GM12878 (cell line): Measurements from ENCODE around the gene CD34. TPM values are rescaled to one million over a fixed set of nuclear protein-coding genes. Genes with fewer than 3 reads are reported as not detected.

ENCODE experiments used
- CREB1 ChIP-seq: IDR thresholded peaks from 2 replicates; pipeline ENCODE4 v1.6.1; 2012; ENCODE audit warnings: low read depth, mild to moderate bottlenecking, inconsistent platforms
- EGR1 ChIP-seq, 2 experiments: IDR thresholded peaks; 1 replicate in 1 of 2; 2 replicates in 1 of 2; pipeline ENCODE4 v1.6.1; 2011 to 2012; ENCODE audit warnings: low read depth in 2 of 2, low read length in 2 of 2, borderline replicate concordance in 1 of 2, mild to moderate bottlenecking in 1 of 2, moderate library complexity in 1 of 2
- FOS ChIP-seq: IDR thresholded peaks from 3 replicates; pipeline ENCODE4 v1.6.1; 2011; ENCODE audit warnings: borderline replicate concordance; ENCODE audit not compliant: insufficient read length; ENCODE audit errors: extremely low read depth
- IKZF1 ChIP-seq: fragments of 450-650 bp; conservative IDR thresholded peaks from 2 replicates; pipeline ENCODE4 v1.6.1; 2017; ENCODE audit warnings: antibody characterized with exemption, mild to moderate bottlenecking
- LARP7 ChIP-seq: fragments of 450-650 bp; IDR thresholded peaks from 2 replicates; pipeline ENCODE4 v1.6.1; 2017; ENCODE audit warnings: mild to moderate bottlenecking
- PML ChIP-seq: IDR thresholded peaks from 2 replicates; pipeline ENCODE4 v1.6.1; 2012; ENCODE audit warnings: low read length, inconsistent platforms
- SPI1 ChIP-seq: IDR thresholded peaks from 2 replicates; pipeline ENCODE4 v1.6.1; 2011; ENCODE audit warnings: low read depth, mild to moderate bottlenecking, low read length, moderate library complexity, borderline replicate concordance; ENCODE audit not compliant: insufficient read depth
- STAT3 ChIP-seq: IDR thresholded peaks from 2 replicates; pipeline ENCODE4 v1.6.1; 2011; ENCODE audit warnings: low read depth, low read length, improper control_type of control experiment
- ZNF274 ChIP-seq: IDR thresholded peaks from one replicate; pipeline ENCODE4 v1.8.0; 2011; ENCODE audit not compliant: insufficient read length, insufficient read depth
- polyA plus RNA-seq, 11 experiments: library from polyadenylated mRNA; depleted of rRNA in 4 of 11; unstranded in 6 of 11; stranded (reverse) in 5 of 11; fragments of >200 nt; fragmentation: Nextera tagmentation in 4 of 11; fragmentation: Illumina TruSeq in 1 of 11; extraction: Ambion mirVana in 4 of 11; extraction: Trizol in 1 of 11; gene quantifications; 1 replicate in 1 of 11; 2 replicates in 10 of 11; pipeline versions ENCODE4 v1.2.1 to v1.2.3, GENCODE V29; 2011 to 2016; ENCODE audit warnings: inconsistent platforms in 2 of 11, missing spikeins in 2 of 11, low read depth in 1 of 11
- total RNA-seq, 4 experiments: library from RNA; depleted of rRNA in 3 of 4; stranded (reverse); fragments of >200 nt in 3 of 4; fragmentation: Illumina TruSeq in 1 of 4; extraction: Trizol in 1 of 4; gene quantifications; 2 replicates each; pipeline versions ENCODE4 v1.2.1 to v1.2.3, GENCODE V29; 2013 to 2021
- TF ChIP-seq, protein P1 (sequence below): fragments of 450-650 bp; formaldehyde crosslinking; IDR thresholded peaks from 2 replicates; pipeline ENCODE4 v1.4.0; 2020; ENCODE audit warnings: mild to moderate bottlenecking, moderate library complexity
- TF ChIP-seq, protein P2 (sequence below): fragments of 450-650 bp; IDR thresholded peaks from 2 replicates; pipeline ENCODE4 v1.6.1; 2017; ENCODE audit warnings: mild to moderate bottlenecking, low read depth, inconsistent platforms; ENCODE audit not compliant: poor library complexity, severe bottlenecking
- TF ChIP-seq, protein P3 (sequence below): fragments of 450-650 bp; IDR thresholded peaks from 2 replicates; pipeline ENCODE4 v1.6.1; 2017; ENCODE audit warnings: antibody characterized with exemption, mild to moderate bottlenecking, moderate library complexity
- TF ChIP-seq, protein P4 (sequence below): IDR thresholded peaks from 2 replicates; pipeline ENCODE4 v1.6.1; 2011; ENCODE audit warnings: borderline replicate concordance, low read depth, mild to moderate bottlenecking, moderate library complexity, low read length; ENCODE audit not compliant: insufficient read depth, poor library complexity, severe bottlenecking
- TF ChIP-seq, protein P5 (sequence below): fragments of 450-650 bp; IDR thresholded peaks from 2 replicates; pipeline ENCODE4 v1.6.1; 2018; ENCODE audit warnings: borderline replicate concordance, mild to moderate bottlenecking; ENCODE audit not compliant: partially characterized antibody

Gene CD34
- total and polyA plus RNA-seq, 10 of the 15 experiments (the other 5 are each of a cell fraction or from before 2014, with no cell fraction given), result under 0.01 to 0.08 (median 0.02) TPM; not detected in 6

DNA sequence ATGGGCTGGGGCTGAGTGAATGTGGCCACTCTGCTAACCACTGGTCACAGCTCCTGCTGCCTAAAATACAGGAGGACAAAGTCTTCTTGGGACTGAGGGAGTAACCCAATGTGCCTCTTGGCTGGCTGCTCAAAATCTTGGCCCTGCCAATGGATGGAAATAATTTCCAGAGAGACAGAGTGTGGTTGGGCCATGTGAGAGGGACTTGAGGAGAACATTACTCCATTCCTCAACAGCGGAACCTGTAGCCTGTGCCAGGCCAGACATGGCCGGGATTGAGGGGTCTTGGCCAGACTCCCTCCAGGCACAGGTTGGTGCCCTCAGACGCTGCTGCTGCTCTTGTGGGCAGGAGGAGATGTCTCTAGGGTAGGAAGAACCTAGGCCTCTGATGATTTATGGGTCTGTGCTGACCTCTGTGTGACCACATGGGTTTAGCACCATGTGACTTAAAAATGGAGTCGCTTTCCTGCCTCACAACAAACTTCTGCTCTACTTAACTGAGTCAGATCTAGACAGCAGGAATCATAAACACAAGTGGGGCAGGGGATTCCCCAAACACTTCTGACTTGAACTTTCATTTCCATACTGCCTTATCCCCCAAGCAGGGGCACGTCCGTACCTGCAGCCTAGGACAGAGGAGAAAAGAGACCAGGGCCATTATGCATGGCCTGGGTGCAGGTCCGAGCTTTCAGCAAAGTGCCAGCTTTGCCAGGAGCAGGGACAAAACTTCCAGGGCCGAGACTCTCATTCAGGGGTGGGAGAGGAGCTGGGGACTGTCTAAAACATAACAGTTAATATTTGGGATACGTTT, 79.2 kb downstream of the CD34 start (continued):
- TF ChIP-seq EGR1 (IDR thresholded peaks at IDR 0.05; ENCODE audit: borderline replicate concordance in 1 of 2, low read depth in 2 of 2, low read length in 2 of 2) (no peak), STAT3 (peak; percentile 76; the same call in 1 of the 2 replicates), FOS (no peak), ZNF274 (no peak), CREB1 (0 out of 2 replicates have a peak, but pooled peaks have one; percentile 47), LARP7 (peak; percentile 46; the same call in 1 of the 2 replicates), IKZF1 (peak; percentile 87), PML (peak; percentile 67), SPI1 (peak; percentile 13; the same call in 1 of the 2 replicates)
- TF ChIP-seq, protein P1, sequence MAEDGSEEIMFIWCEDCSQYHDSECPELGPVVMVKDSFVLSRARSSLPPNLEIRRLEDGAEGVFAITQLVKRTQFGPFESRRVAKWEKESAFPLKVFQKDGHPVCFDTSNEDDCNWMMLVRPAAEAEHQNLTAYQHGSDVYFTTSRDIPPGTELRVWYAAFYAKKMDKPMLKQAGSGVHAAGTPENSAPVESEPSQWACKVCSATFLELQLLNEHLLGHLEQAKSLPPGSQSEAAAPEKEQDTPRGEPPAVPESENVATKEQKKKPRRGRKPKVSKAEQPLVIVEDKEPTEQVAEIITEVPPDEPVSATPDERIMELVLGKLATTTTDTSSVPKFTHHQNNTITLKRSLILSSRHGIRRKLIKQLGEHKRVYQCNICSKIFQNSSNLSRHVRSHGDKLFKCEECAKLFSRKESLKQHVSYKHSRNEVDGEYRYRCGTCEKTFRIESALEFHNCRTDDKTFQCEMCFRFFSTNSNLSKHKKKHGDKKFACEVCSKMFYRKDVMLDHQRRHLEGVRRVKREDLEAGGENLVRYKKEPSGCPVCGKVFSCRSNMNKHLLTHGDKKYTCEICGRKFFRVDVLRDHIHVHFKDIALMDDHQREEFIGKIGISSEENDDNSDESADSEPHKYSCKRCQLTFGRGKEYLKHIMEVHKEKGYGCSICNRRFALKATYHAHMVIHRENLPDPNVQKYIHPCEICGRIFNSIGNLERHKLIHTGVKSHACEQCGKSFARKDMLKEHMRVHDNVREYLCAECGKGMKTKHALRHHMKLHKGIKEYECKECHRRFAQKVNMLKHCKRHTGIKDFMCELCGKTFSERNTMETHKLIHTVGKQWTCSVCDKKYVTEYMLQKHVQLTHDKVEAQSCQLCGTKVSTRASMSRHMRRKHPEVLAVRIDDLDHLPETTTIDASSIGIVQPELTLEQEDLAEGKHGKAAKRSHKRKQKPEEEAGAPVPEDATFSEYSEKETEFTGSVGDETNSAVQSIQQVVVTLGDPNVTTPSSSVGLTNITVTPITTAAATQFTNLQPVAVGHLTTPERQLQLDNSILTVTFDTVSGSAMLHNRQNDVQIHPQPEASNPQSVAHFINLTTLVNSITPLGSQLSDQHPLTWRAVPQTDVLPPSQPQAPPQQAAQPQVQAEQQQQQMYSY, result no peak
- TF ChIP-seq, protein P2, sequence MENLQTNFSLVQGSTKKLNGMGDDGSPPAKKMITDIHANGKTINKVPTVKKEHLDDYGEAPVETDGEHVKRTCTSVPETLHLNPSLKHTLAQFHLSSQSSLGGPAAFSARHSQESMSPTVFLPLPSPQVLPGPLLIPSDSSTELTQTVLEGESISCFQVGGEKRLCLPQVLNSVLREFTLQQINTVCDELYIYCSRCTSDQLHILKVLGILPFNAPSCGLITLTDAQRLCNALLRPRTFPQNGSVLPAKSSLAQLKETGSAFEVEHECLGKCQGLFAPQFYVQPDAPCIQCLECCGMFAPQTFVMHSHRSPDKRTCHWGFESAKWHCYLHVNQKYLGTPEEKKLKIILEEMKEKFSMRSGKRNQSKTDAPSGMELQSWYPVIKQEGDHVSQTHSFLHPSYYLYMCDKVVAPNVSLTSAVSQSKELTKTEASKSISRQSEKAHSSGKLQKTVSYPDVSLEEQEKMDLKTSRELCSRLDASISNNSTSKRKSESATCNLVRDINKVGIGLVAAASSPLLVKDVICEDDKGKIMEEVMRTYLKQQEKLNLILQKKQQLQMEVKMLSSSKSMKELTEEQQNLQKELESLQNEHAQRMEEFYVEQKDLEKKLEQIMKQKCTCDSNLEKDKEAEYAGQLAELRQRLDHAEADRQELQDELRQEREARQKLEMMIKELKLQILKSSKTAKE, result peak; percentile 80
- TF ChIP-seq, protein P3, sequence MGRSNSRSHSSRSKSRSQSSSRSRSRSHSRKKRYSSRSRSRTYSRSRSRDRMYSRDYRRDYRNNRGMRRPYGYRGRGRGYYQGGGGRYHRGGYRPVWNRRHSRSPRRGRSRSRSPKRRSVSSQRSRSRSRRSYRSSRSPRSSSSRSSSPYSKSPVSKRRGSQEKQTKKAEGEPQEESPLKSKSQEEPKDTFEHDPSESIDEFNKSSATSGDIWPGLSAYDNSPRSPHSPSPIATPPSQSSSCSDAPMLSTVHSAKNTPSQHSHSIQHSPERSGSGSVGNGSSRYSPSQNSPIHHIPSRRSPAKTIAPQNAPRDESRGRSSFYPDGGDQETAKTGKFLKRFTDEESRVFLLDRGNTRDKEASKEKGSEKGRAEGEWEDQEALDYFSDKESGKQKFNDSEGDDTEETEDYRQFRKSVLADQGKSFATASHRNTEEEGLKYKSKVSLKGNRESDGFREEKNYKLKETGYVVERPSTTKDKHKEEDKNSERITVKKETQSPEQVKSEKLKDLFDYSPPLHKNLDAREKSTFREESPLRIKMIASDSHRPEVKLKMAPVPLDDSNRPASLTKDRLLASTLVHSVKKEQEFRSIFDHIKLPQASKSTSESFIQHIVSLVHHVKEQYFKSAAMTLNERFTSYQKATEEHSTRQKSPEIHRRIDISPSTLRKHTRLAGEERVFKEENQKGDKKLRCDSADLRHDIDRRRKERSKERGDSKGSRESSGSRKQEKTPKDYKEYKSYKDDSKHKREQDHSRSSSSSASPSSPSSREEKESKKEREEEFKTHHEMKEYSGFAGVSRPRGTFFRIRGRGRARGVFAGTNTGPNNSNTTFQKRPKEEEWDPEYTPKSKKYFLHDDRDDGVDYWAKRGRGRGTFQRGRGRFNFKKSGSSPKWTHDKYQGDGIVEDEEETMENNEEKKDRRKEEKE, result no peak
- TF ChIP-seq, protein P4, sequence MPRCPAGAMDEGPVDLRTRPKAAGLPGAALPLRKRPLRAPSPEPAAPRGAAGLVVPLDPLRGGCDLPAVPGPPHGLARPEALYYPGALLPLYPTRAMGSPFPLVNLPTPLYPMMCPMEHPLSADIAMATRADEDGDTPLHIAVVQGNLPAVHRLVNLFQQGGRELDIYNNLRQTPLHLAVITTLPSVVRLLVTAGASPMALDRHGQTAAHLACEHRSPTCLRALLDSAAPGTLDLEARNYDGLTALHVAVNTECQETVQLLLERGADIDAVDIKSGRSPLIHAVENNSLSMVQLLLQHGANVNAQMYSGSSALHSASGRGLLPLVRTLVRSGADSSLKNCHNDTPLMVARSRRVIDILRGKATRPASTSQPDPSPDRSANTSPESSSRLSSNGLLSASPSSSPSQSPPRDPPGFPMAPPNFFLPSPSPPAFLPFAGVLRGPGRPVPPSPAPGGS, result no peak
- TF ChIP-seq, protein P5, sequence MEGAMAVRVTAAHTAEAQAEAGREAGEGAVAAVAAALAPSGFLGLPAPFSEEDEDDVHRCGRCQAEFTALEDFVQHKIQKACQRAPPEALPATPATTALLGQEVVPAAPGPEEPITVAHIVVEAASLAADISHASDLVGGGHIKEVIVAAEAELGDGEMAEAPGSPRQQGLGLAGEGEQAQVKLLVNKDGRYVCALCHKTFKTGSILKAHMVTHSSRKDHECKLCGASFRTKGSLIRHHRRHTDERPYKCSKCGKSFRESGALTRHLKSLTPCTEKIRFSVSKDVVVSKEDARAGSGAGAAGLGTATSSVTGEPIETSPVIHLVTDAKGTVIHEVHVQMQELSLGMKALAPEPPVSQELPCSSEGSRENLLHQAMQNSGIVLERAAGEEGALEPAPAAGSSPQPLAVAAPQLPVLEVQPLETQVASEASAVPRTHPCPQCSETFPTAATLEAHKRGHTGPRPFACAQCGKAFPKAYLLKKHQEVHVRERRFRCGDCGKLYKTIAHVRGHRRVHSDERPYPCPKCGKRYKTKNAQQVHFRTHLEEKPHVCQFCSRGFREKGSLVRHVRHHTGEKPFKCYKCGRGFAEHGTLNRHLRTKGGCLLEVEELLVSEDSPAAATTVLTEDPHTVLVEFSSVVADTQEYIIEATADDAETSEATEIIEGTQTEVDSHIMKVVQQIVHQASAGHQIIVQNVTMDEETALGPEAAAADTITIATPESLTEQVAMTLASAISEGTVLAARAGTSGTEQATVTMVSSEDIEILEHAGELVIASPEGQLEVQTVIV, result no peak
